Smooth muscle cell (in vitro differentiated cells): ENCODE data around the gene SSC4D. TPM values are rescaled to one million over a fixed set of nuclear protein-coding genes. Genes with fewer than 3 reads are reported as not detected.
A peak's percentile ranks its signal among the peaks of the same experiment; 100 is the strongest.

ENCODE experiments used
- DNase-seq: peaks from one replicate; lab custom pipeline; 2025; ENCODE audit not compliant: unreplicated experiment; lab: John Stamatoyannopoulos, UW
- H2AFZ ChIP-seq: fragments of 200-600 bp; sonication (generic); 2 replicates; pipeline ENCODE4 v1.6.0; 2016; ENCODE audit warnings: antibody characterized with exemption, low read depth, mild to moderate bottlenecking
- H3F3A ChIP-seq: fragments of 200-600 bp; sonication (generic); 2 replicates; pipeline ENCODE4 v1.6.0; 2017; ENCODE audit warnings: antibody characterized with exemption, low read depth
- H3K27ac ChIP-seq: fragments of 200-600 bp; sonication (generic); 2 replicates; pipeline ENCODE4 v1.5.1; 2016; ENCODE audit warnings: low read depth, mild to moderate bottlenecking
- H3K27me3 ChIP-seq: fragments of 200-600 bp; sonication (generic); 2 replicates; pipeline ENCODE4 v1.6.1; 2016; ENCODE audit warnings: low read depth, mild to moderate bottlenecking
- H3K36me3 ChIP-seq: fragments of 200-600 bp; sonication (generic); 2 replicates; pipeline ENCODE4 v1.5.1; 2016; ENCODE audit warnings: low read depth
- H3K4me1 ChIP-seq: fragments of 200-600 bp; sonication (generic); 2 replicates; pipeline ENCODE4 v1.5.1; 2016; ENCODE audit warnings: low read depth
- H3K4me2 ChIP-seq: fragments of 200-600 bp; sonication (generic); 2 replicates; pipeline ENCODE4 v1.6.0; 2016; ENCODE audit warnings: mild to moderate bottlenecking
- H3K4me3 ChIP-seq: fragments of 200-600 bp; sonication (generic); 2 replicates; pipeline ENCODE4 v1.5.1; 2016; ENCODE audit warnings: mild to moderate bottlenecking
- H3K79me2 ChIP-seq: fragments of 200-600 bp; sonication (generic); 2 replicates; pipeline ENCODE4 v1.6.0; 2016; ENCODE audit warnings: low read depth, mild to moderate bottlenecking
- H3K9ac ChIP-seq: fragments of 200-600 bp; sonication (generic); 2 replicates; pipeline ENCODE4 v1.6.0; 2016; ENCODE audit warnings: low read depth
- H3K9me3 ChIP-seq: fragments of 200-600 bp; sonication (generic); replicated peaks from 2 replicates; pipeline ENCODE4 v1.5.1; 2016; ENCODE audit warnings: low read depth
- H4K20me1 ChIP-seq: fragments of 200-600 bp; sonication (generic); 2 replicates; pipeline ENCODE4 v1.6.0; 2016; ENCODE audit warnings: low read depth
- WGBS: methylation state at CpG from one replicate; pipeline ENCODE4 v1.1.7; 2016; ENCODE audit warnings: low lambda C conversion rate; 5-methylcytosine and 5-hydroxymethylcytosine counted together
- polyA plus RNA-seq: library from polyadenylated mRNA; unstranded; fragments of >200 nt; fragmentation: Nextera tagmentation; extraction: Ambion mirVana; gene quantifications from 2 replicates; pipeline ENCODE4 v1.2.1, GENCODE V29; 2016
- total RNA-seq: library from RNA; depleted of rRNA; stranded (reverse); fragments of >200 nt; gene quantifications from 2 replicates; pipeline ENCODE4 v1.2.3, GENCODE V29; 2014
- TF ChIP-seq, protein P1 (sequence below): fragments of 200-600 bp; sonication (generic); IDR thresholded peaks from 2 replicates; pipeline ENCODE4 v1.5.1; 2017; ENCODE audit warnings: borderline replicate concordance, mild to moderate bottlenecking, antibody characterized with exemption; ENCODE audit not compliant: insufficient read depth, poor library complexity, severe bottlenecking

SSC4D gene
- total and polyA plus RNA-seq, 2 experiments from 2014 or later: 2.2 to 2.3 TPM

DNA sequence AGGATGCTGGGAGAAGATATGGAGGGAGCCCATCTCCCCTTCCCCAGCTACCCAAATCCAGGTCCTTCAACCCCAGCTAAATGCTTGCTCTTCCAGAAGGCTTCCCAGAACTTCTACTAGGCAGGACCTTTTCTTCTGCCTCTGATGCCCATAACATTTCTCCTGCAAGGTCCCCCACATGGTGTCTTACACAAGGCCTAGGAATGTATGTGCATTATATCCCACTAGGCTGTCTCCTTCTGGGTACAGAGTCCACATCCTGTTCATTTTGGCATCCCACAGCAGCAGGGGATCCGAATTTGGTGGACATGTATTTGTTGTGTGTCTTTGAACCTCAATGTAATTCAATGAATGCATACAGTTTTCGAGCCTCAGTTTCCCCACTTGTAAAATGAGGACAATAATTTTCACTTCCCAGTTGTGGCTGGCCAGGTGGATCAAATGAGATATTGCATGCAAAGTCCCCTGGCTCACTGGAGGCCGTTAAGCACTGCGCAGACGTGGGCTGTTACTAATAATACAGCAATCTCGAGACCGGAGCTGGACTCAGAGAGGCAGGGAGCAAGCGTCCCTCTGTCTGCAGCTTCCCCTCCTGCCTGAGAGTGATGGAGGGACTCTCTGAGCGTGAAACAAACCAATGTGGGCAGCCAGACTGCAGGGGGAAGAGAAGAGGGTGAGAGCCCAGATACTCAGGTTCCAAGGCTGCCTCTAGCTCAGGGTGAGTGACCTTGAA, 32.1 kb downstream of the SSC4D start:
- no peak overlapping the region for H3K4me3 ChIP-seq
- no peak overlapping the region for H3K27ac ChIP-seq
- no peak overlapping the region for H3K9ac ChIP-seq
- no peaks in the 10 kb centered on the region for H3K36me3 ChIP-seq
- peaks cover 18% of the 10 kb centered on the region for H3F3A ChIP-seq
- no peaks in the 10 kb centered on the region for H3K9me3 ChIP-seq
- no peak for DNase-seq
- TF ChIP-seq, protein P1, sequence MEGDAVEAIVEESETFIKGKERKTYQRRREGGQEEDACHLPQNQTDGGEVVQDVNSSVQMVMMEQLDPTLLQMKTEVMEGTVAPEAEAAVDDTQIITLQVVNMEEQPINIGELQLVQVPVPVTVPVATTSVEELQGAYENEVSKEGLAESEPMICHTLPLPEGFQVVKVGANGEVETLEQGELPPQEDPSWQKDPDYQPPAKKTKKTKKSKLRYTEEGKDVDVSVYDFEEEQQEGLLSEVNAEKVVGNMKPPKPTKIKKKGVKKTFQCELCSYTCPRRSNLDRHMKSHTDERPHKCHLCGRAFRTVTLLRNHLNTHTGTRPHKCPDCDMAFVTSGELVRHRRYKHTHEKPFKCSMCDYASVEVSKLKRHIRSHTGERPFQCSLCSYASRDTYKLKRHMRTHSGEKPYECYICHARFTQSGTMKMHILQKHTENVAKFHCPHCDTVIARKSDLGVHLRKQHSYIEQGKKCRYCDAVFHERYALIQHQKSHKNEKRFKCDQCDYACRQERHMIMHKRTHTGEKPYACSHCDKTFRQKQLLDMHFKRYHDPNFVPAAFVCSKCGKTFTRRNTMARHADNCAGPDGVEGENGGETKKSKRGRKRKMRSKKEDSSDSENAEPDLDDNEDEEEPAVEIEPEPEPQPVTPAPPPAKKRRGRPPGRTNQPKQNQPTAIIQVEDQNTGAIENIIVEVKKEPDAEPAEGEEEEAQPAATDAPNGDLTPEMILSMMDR: no peak
- no peak overlapping the region for H3K4me2 ChIP-seq
- H3K27me3 ChIP-seq: no peaks in the 10 kb centered on the region
- no peaks in the 10 kb centered on the region for H3K4me1 ChIP-seq
- H3K79me2 ChIP-seq: no peaks in the 10 kb centered on the region
- H2AFZ ChIP-seq: no peak overlapping the region
- WGBS: 69% methylated on average over 9 of the region's 9 CpGs
- H4K20me1 ChIP-seq: no peaks in the 10 kb centered on the region

DNA sequence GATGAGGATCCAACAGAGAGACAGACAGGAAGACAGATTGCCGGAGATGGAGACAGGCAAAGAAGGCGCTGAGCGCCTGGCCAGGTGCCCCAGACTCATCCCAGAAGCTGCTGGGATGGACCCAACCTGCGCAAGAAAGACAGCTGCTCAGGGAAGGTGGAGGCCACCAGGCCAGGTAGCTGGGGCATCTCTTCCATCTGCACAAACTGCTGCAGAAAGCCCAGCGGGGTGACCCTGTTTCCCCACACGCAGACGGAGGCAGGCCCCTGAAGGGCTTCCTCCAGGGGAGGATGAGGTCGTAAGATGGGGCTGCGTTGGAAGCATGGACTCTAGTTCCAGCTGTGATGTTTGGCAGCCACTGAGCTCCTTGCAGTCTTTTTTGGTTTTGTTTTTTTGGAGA, 34.2 kb downstream of the SSC4D start:
- no peaks in the 10 kb centered on the region for H3K79me2 ChIP-seq
- WGBS: 96% methylated on average over 9 of the region's 9 CpGs
- H3F3A ChIP-seq: peaks cover 6% of the 10 kb centered on the region
- H3K4me3 ChIP-seq: no peak overlapping the region
- H4K20me1 ChIP-seq: no peaks in the 10 kb centered on the region
- no peak overlapping the region for H2AFZ ChIP-seq
- no peak overlapping the region for H3K27ac ChIP-seq
- no peaks in the 10 kb centered on the region for H3K36me3 ChIP-seq
- DNase-seq: no peak
- no peaks in the 10 kb centered on the region for H3K4me1 ChIP-seq
- H3K4me2 ChIP-seq: no peak overlapping the region
- no peak overlapping the region for H3K9ac ChIP-seq
- TF ChIP-seq, protein P1: no peak
- no peaks in the 10 kb centered on the region for H3K27me3 ChIP-seq
- H3K9me3 ChIP-seq: no peaks in the 10 kb centered on the region

DNA sequence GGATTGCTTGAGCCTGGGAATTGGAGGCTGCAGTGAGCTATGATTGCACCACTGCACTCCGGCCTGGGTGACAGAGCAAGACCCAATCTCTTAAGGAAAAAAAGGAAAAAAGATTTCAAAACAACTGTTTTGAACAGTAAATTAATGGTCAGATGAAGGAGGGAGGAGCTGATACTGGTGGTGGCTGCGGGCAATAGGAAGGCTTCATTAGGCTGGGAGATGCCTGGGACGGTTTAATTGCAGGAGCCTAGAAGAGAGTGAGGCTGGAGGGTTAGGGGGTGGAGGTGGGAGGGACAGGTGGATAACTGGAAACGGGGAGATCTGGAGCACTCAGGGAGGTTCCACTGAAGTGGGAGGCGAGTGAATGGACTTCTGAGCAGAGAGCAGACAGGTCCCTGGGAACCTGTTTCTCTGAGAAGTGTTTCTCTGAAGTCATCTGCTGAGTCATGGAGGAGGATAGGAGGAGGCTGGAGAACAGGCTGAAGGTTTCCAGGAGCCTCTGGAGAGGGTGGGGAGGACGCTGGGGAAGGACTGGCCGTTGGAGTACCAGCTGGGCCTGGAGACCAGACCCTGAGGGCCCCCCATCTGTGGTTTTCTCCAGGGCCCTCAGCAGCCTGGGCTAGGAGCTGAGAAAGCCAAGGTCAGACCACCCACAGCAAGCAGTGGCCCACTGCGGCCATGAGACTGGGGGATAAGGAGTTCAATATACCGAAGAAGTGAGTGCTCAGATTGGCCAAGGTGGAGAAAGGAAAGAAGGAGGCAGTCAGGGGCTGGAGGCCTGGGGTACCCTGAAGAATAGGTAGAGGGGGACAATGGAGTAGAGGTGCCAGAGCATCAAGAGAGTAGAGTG, 36.3 kb downstream of the SSC4D start:
- Histone ChIP-seq H3K9ac (no peak overlapping the region), H3K27me3 (no peaks in the 10 kb centered on the region), H3K27ac (peak overlapping the region; percentile 69), H3K36me3 (no peaks in the 10 kb centered on the region), H3K4me3 (no peak overlapping the region), H3K9me3 (no peaks in the 10 kb centered on the region), H3K79me2 (no peaks in the 10 kb centered on the region), H4K20me1 (no peaks in the 10 kb centered on the region), H3K4me2 (peak overlapping the region; percentile 66), H3K4me1 (no peaks in the 10 kb centered on the region), H2AFZ (peak overlapping the region; percentile 45), H3F3A (no peaks in the 10 kb centered on the region)
- TF ChIP-seq, protein P1: no peak
- 50% methylated on average over 9 of the region's 9 CpGs for WGBS
- DNase-seq: no peak
